Measurements from ENCODE around the gene ANKRD33B.

DNA sequence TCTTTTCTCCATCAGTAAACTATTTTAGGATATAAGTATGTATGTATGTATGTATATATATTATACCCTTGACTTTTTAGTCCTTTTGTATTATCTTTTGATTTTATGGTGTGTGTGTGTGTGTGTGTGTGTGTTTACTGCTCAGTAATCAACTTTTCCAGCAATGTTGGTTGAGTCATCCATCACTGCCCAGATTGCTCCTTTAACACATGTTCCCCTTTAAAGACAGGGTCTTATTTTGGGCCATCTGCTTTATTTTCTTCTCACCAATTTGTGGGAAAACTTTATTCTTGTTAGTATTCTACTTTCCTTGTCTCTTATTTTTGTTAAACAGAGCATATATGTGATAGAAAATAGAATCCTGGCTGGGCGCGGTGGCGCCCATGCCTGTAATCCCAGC, 28.1 kb downstream of the ANKRD33B start:
- TF ChIP-seq, protein P1, sequence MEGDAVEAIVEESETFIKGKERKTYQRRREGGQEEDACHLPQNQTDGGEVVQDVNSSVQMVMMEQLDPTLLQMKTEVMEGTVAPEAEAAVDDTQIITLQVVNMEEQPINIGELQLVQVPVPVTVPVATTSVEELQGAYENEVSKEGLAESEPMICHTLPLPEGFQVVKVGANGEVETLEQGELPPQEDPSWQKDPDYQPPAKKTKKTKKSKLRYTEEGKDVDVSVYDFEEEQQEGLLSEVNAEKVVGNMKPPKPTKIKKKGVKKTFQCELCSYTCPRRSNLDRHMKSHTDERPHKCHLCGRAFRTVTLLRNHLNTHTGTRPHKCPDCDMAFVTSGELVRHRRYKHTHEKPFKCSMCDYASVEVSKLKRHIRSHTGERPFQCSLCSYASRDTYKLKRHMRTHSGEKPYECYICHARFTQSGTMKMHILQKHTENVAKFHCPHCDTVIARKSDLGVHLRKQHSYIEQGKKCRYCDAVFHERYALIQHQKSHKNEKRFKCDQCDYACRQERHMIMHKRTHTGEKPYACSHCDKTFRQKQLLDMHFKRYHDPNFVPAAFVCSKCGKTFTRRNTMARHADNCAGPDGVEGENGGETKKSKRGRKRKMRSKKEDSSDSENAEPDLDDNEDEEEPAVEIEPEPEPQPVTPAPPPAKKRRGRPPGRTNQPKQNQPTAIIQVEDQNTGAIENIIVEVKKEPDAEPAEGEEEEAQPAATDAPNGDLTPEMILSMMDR (IDR thresholded peaks at IDR 0.05), result no peak
- TF ChIP-seq POLR2A (IDR thresholded peaks at IDR 0.05), result no peak
